Activated naive CD4-positive, alpha-beta T cell treated with anti-CD3 and anti-CD28 coated beads for 36 hours (primary cell): Measurements from ENCODE around the gene CAPZA3. TPM values are rescaled to one million over a fixed set of nuclear protein-coding genes. Genes with fewer than 3 reads are reported as not detected.
"Not testable (repeated sequence)": the region's sequence is repeated elsewhere in the genome, so short reads cannot be mapped to it uniquely, and the experiment has no call there.

Experiments
- CTCF ChIA-PET: fragments of 350-600 bp; sonication (Branson Sonifier 250); formaldehyde crosslinking; loops from one replicate; lab custom pipeline; 2021; ENCODE audit warnings: antibody characterized with exemption; lab: Charles Lee
- DNase-seq: peaks from one replicate; pipeline ENCODE4 v3.0.0-alpha.2; 2020
- H3K27ac Mint-ChIP-seq: one replicate; pipeline ENCODE4 v1.8.0; 2021; ENCODE audit warnings: mild to moderate bottlenecking, mixed read lengths
- H3K27me3 Mint-ChIP-seq: one replicate; pipeline ENCODE4 v1.8.0; 2021; ENCODE audit warnings: low read depth, mixed read lengths
- H3K36me3 Mint-ChIP-seq: one replicate; pipeline ENCODE4 v1.8.0; 2021; ENCODE audit warnings: low read depth, mixed read lengths
- H3K4me1 Mint-ChIP-seq: one replicate; pipeline ENCODE4 v1.8.0; 2021; ENCODE audit warnings: low read depth, mixed read lengths
- H3K4me3 Mint-ChIP-seq: one replicate; pipeline ENCODE4 v1.8.0; 2021; ENCODE audit warnings: mild to moderate bottlenecking, moderate library complexity, mixed read lengths
- H3K9me3 Mint-ChIP-seq: one replicate; pipeline ENCODE4 v1.8.0; 2021; ENCODE audit warnings: mixed read lengths
- intact Hi-C: fragments of 100-400 bp; cut with micrococcal nuclease; formaldehyde crosslinking; loops from one replicate; pipeline ENCODE4 v1.15.1; 2023
- total RNA-seq, 2 experiments: library from RNA; stranded (reverse); gene quantifications; one replicate each; pipeline ENCODE4 v1.2.3, GENCODE V29; 2021

CAPZA3 gene
- not detected for total RNA-seq

- no peaks in the 10 kb centered on the region for H3K36me3 Mint-ChIP-seq
- CTCF ChIA-PET, result interaction anchor here (0.6 kb wide), 1 partner anchor 265 kb away, joined by 4 read pairs; no protein-coding TSS in a partner anchor
- no peak for DNase-seq
- intact Hi-C loops, result no loop called here
- H3K27me3 Mint-ChIP-seq, result no peaks in the 10 kb centered on the region
- no peak within 1 kb of the TSS for H3K27ac Mint-ChIP-seq
- H3K9me3 Mint-ChIP-seq, result peaks cover 5% of the 10 kb centered on the region
- no peaks in the 10 kb centered on the region for H3K4me1 Mint-ChIP-seq
- H3K4me3 Mint-ChIP-seq, result no peak within 1 kb of the TSS
Measured at GRCh38 chr12:18737819-18738218, at the start of gene CAPZA3, which contains the start of gene PLCZ1. CAPZA3 (plus strand) TSS chr12:18738119; CDS start chr12:18738269, 150 bp downstream. PLCZ1 (minus strand) TSS chr12:18738012; CDS start chr12:18737371, 641 bp downstream.

GRCh38 chr12:18689771-18690170 is 48.1 kb upstream of the CAPZA3 start:
- intact Hi-C loops, result no loop called here
- DNase-seq, result no peak
- Mint-ChIP-seq H3K9me3 (peaks cover 8% of the 10 kb centered on the region), H3K27ac (no peak overlapping the region), H3K27me3 (no peaks in the 10 kb centered on the region), H3K4me1 (no peaks in the 10 kb centered on the region), H3K36me3 (no peaks in the 10 kb centered on the region), H3K4me3 (no peak overlapping the region)
- CTCF ChIA-PET, result no interaction called here

- Mint-ChIP-seq H3K4me1 (no peaks in the 10 kb centered on the region), H3K9me3 (peaks cover 8% of the 10 kb centered on the region), H3K4me3 (no peak overlapping the region), H3K36me3 (no peaks in the 10 kb centered on the region), H3K27me3 (no peaks in the 10 kb centered on the region), H3K27ac (no peak overlapping the region)
- CTCF ChIA-PET, result no interaction called here
- DNase-seq, result no peak
- intact Hi-C loops, result no loop called here
Measured at GRCh38 chr12:18690653-18691052, 47.3 kb upstream of the CAPZA3 start.

- H3K36me3 Mint-ChIP-seq, intact Hi-C loops, CTCF ChIA-PET, H3K27me3 Mint-ChIP-seq, H3K27ac Mint-ChIP-seq, H3K4me3 Mint-ChIP-seq, H3K4me1 Mint-ChIP-seq, DNase-seq: not testable (repeated sequence)
- peaks cover 13% of the 10 kb centered on the region for H3K9me3 Mint-ChIP-seq
Measured at GRCh38 chr12:18693986-18694385, 43.9 kb upstream of the CAPZA3 start.

- Mint-ChIP-seq H3K9me3 (peaks cover 13% of the 10 kb centered on the region), H3K4me3 (no peak overlapping the region), H3K27ac (no peak overlapping the region), H3K27me3 (no peaks in the 10 kb centered on the region), H3K36me3 (no peaks in the 10 kb centered on the region), H3K4me1 (no peaks in the 10 kb centered on the region)
- DNase-seq, result no peak
- intact Hi-C loops, result no loop called here
- CTCF ChIA-PET, result no interaction called here
Measured at GRCh38 chr12:18696971-18697602, 40.8 kb upstream of the CAPZA3 start.

GRCh38 chr12:18700271-18700670 is 37.6 kb upstream of the CAPZA3 start:
- CTCF ChIA-PET, result no interaction called here
- DNase-seq, result no peak
- Mint-ChIP-seq H3K36me3 (no peaks in the 10 kb centered on the region), H3K27ac (no peak overlapping the region), H3K4me3 (no peak overlapping the region), H3K4me1 (no peaks in the 10 kb centered on the region), H3K27me3 (no peaks in the 10 kb centered on the region), H3K9me3 (peaks cover 7% of the 10 kb centered on the region)
- intact Hi-C loops, result no loop called here

GRCh38 chr12:18703321-18703720 is 34.6 kb upstream of the CAPZA3 start:
- DNase-seq, result no peak
- H3K36me3 Mint-ChIP-seq, result no peaks in the 10 kb centered on the region
- H3K9me3 Mint-ChIP-seq, result peaks cover 7% of the 10 kb centered on the region
- no peaks in the 10 kb centered on the region for H3K4me1 Mint-ChIP-seq
- no peaks in the 10 kb centered on the region for H3K27me3 Mint-ChIP-seq
- no peak overlapping the region for H3K4me3 Mint-ChIP-seq
- intact Hi-C loops, result no loop called here
- H3K27ac Mint-ChIP-seq, result no peak overlapping the region
- CTCF ChIA-PET, result no interaction called here

GRCh38 chr12:18703911-18704310 is 34.0 kb upstream of the CAPZA3 start:
- no peak for DNase-seq
- intact Hi-C loops, result no loop called here
- CTCF ChIA-PET, result no interaction called here
- Mint-ChIP-seq H3K36me3 (no peaks in the 10 kb centered on the region), H3K9me3 (peaks cover 7% of the 10 kb centered on the region), H3K27me3 (no peaks in the 10 kb centered on the region), H3K4me1 (no peaks in the 10 kb centered on the region), H3K27ac (no peak overlapping the region), H3K4me3 (no peak overlapping the region)

GRCh38 chr12:18706798-18707197 is 31.1 kb upstream of the CAPZA3 start:
- DNase-seq, result no peak
- Mint-ChIP-seq H3K27me3 (no peaks in the 10 kb centered on the region), H3K4me1 (no peaks in the 10 kb centered on the region), H3K27ac (no peak overlapping the region), H3K4me3 (no peak overlapping the region), H3K36me3 (no peaks in the 10 kb centered on the region), H3K9me3 (peaks cover 6% of the 10 kb centered on the region)
- CTCF ChIA-PET, result no interaction called here
- intact Hi-C loops, result no loop called here

- intact Hi-C loops, result no loop called here
- CTCF ChIA-PET, result no interaction called here
- no peaks in the 10 kb centered on the region for H3K4me1 Mint-ChIP-seq
- no peak overlapping the region for H3K27ac Mint-ChIP-seq
- H3K36me3 Mint-ChIP-seq, result no peaks in the 10 kb centered on the region
- H3K9me3 Mint-ChIP-seq, result peaks cover 1% of the 10 kb centered on the region
- H3K4me3 Mint-ChIP-seq, result no peak overlapping the region
- DNase-seq, result no peak
- no peaks in the 10 kb centered on the region for H3K27me3 Mint-ChIP-seq
Measured at GRCh38 chr12:18716236-18716635, 21.7 kb upstream of the CAPZA3 start.

GRCh38 chr12:18718462-18718861 is 19.5 kb upstream of the CAPZA3 start:
- peaks cover 1% of the 10 kb centered on the region for H3K9me3 Mint-ChIP-seq
- no peaks in the 10 kb centered on the region for H3K4me1 Mint-ChIP-seq
- H3K27me3 Mint-ChIP-seq, result no peaks in the 10 kb centered on the region
- intact Hi-C loops, result no loop called here
- CTCF ChIA-PET, result interaction anchor here (0.5 kb wide), 1 partner anchor 468 kb away, joined by 3 read pairs; no protein-coding TSS in a partner anchor
- H3K36me3 Mint-ChIP-seq, result no peaks in the 10 kb centered on the region
- no peak for DNase-seq
- no peak overlapping the region for H3K27ac Mint-ChIP-seq
- no peak overlapping the region for H3K4me3 Mint-ChIP-seq

GRCh38 chr12:18719922-18720510 is 17.9 kb upstream of the CAPZA3 start:
- H3K36me3 Mint-ChIP-seq, result no peaks in the 10 kb centered on the region
- no peaks in the 10 kb centered on the region for H3K4me1 Mint-ChIP-seq
- intact Hi-C loops, result no loop called here
- H3K4me3 Mint-ChIP-seq, result no peak overlapping the region
- H3K9me3 Mint-ChIP-seq, result peaks cover 1% of the 10 kb centered on the region
- CTCF ChIA-PET, result no interaction called here
- no peak overlapping the region for H3K27ac Mint-ChIP-seq
- DNase-seq, result no peak
- no peaks in the 10 kb centered on the region for H3K27me3 Mint-ChIP-seq

GRCh38 chr12:18720690-18721089 is 17.2 kb upstream of the CAPZA3 start:
- Mint-ChIP-seq H3K9me3 (peaks cover 3% of the 10 kb centered on the region), H3K4me3 (no peak overlapping the region), H3K27me3 (no peaks in the 10 kb centered on the region), H3K27ac (no peak overlapping the region), H3K36me3 (no peaks in the 10 kb centered on the region), H3K4me1 (no peaks in the 10 kb centered on the region)
- CTCF ChIA-PET, result no interaction called here
- DNase-seq, result no peak
- intact Hi-C loops, result no loop called here
